ENCODE results near the gene C19orf12.

- TF ChIP-seq POLR2A (IDR thresholded peaks at IDR 0.05) = no peak
- TF ChIP-seq, protein P1, sequence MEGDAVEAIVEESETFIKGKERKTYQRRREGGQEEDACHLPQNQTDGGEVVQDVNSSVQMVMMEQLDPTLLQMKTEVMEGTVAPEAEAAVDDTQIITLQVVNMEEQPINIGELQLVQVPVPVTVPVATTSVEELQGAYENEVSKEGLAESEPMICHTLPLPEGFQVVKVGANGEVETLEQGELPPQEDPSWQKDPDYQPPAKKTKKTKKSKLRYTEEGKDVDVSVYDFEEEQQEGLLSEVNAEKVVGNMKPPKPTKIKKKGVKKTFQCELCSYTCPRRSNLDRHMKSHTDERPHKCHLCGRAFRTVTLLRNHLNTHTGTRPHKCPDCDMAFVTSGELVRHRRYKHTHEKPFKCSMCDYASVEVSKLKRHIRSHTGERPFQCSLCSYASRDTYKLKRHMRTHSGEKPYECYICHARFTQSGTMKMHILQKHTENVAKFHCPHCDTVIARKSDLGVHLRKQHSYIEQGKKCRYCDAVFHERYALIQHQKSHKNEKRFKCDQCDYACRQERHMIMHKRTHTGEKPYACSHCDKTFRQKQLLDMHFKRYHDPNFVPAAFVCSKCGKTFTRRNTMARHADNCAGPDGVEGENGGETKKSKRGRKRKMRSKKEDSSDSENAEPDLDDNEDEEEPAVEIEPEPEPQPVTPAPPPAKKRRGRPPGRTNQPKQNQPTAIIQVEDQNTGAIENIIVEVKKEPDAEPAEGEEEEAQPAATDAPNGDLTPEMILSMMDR (IDR thresholded peaks at IDR 0.05) = no peak
Measured at GRCh38 chr19:29694161-29694560, 20.9 kb downstream of the C19orf12 start.
